Measurements from ENCODE around the gene IL1B.

DNA sequence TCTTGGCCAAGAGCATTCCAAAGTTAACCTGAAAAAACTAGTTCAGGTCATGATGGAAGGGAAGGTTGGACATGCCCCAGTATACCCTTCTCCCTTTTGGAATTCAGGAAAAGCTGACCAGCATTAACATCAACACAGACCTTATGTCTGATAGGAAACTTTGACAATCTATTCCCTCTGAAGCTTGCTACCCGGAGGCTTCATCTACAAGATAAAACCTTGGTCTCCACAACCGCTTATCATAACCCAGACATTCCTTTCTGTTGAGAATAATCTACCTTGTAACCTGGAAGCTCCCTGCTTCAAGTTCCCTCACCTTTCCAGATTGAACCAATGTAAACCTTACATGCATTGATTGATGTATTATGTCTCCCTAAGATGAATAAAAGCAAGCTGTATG, 49.7 kb upstream of the IL1B start:
- TF ChIP-seq POLR2A (IDR thresholded peaks at IDR 0.05; ENCODE audit: extremely low read depth, insufficient read length) = no peak
- TF ChIP-seq, protein P1, sequence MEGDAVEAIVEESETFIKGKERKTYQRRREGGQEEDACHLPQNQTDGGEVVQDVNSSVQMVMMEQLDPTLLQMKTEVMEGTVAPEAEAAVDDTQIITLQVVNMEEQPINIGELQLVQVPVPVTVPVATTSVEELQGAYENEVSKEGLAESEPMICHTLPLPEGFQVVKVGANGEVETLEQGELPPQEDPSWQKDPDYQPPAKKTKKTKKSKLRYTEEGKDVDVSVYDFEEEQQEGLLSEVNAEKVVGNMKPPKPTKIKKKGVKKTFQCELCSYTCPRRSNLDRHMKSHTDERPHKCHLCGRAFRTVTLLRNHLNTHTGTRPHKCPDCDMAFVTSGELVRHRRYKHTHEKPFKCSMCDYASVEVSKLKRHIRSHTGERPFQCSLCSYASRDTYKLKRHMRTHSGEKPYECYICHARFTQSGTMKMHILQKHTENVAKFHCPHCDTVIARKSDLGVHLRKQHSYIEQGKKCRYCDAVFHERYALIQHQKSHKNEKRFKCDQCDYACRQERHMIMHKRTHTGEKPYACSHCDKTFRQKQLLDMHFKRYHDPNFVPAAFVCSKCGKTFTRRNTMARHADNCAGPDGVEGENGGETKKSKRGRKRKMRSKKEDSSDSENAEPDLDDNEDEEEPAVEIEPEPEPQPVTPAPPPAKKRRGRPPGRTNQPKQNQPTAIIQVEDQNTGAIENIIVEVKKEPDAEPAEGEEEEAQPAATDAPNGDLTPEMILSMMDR (IDR thresholded peaks at IDR 0.05; ENCODE audit: low read depth, low read length) = no peak

Measured in NB4 (cell line).